CD4-positive, alpha-beta T cell treated with Interferon alpha-2 for 1 hour (primary cell): ENCODE measurements around the gene FADS2.

Source experiments
- DNase-seq, 2 donors: peaks; one replicate each; pipeline ENCODE4 v3.0.0-alpha.2; 2020 to 2022

Gene FADS2

GRCh38 chr11:61848631-61849030 lies 20.5 kb downstream of the FADS2 start:
- no peak for DNase-seq

- DNase-seq, result no peak
Measured at GRCh38 chr11:61850687-61851086, 22.6 kb downstream of the FADS2 start.

- no peak for DNase-seq
Measured at GRCh38 chr11:61851113-61851899, 23.2 kb downstream of the FADS2 start.

- DNase-seq, result no peak
Measured at GRCh38 chr11:61851900-61852295, 23.8 kb downstream of the FADS2 start.

GRCh38 chr11:61853698-61854169 lies 25.6 kb downstream of the FADS2 start:
- no peak for DNase-seq

- no peak for DNase-seq
Measured at GRCh38 chr11:61854206-61854895, 26.3 kb downstream of the FADS2 start.

GRCh38 chr11:61854966-61855714 lies 27.0 kb downstream of the FADS2 start:
- DNase-seq, result no peak

GRCh38 chr11:61855939-61856680 lies 28.0 kb downstream of the FADS2 start:
- DNase-seq, result no peak

- DNase-seq, result no peak
Measured at GRCh38 chr11:61860054-61860903, 32.2 kb downstream of the FADS2 start.

- DNase-seq, result no peak
Measured at GRCh38 chr11:61861634-61862033, 33.5 kb downstream of the FADS2 start.

- DNase-seq, result no peak
Measured at GRCh38 chr11:61862714-61863547, 34.8 kb downstream of the FADS2 start.

- DNase-seq, result no peak
Measured at GRCh38 chr11:61863548-61864081, 35.5 kb downstream of the FADS2 start.

- no peak for DNase-seq
Measured at GRCh38 chr11:61864814-61865775, 37.0 kb downstream of the FADS2 start.

GRCh38 chr11:61866231-61866957 lies 38.3 kb downstream of the FADS2 start:
- DNase-seq, result no peak

- no peak for DNase-seq
Measured at GRCh38 chr11:61866958-61867343, 38.9 kb downstream of the FADS2 start.

GRCh38 chr11:61868571-61869428 lies 40.7 kb downstream of the FADS2 start:
- no peak for DNase-seq

GRCh38 chr11:61869429-61869707 lies 41.3 kb downstream of the FADS2 start:
- no peak for DNase-seq
